HG03378 (cell line): ENCODE data around the gene CAMK2D.

Experiments
- ATAC-seq: cut with Tn5 transposase; IDR thresholded peaks from one replicate; pipeline ENCODE4 v1.9.1; 2021; ENCODE audit warnings: mild to moderate bottlenecking, moderate library complexity; ENCODE audit not compliant: unreplicated experiment

The CAMK2D gene

GRCh38 chr4:113410686-113411085 lies 350.9 kb downstream of the CAMK2D start:
- no peak for ATAC-seq

- ATAC-seq = no peak
Measured at GRCh38 chr4:113409181-113409580, 352.4 kb downstream of the CAMK2D start.

- no peak for ATAC-seq
Measured at GRCh38 chr4:113407409-113407808, 354.1 kb downstream of the CAMK2D start.

- ATAC-seq = no peak
Measured at GRCh38 chr4:113406723-113407016, 354.9 kb downstream of the CAMK2D start.

GRCh38 chr4:113405874-113406722 lies 355.4 kb downstream of the CAMK2D start:
- ATAC-seq = no peak

GRCh38 chr4:113404841-113405240 lies 356.7 kb downstream of the CAMK2D start:
- no peak for ATAC-seq

GRCh38 chr4:113404167-113404571 lies 357.4 kb downstream of the CAMK2D start:
- ATAC-seq = no peak
